Glutamatergic neuron (in vitro differentiated cells): ENCODE results near the gene ZNF554. TPM values are rescaled to one million over a fixed set of nuclear protein-coding genes. Genes with fewer than 3 reads are reported as not detected.

Source experiments
- DNase-seq: peaks from one replicate; pipeline ENCODE4 v3.0.0; 2022
- H3K27ac Mint-ChIP-seq: one replicate; pipeline ENCODE4 v1.8.0; 2020; ENCODE audit warnings: mild to moderate bottlenecking, mixed read lengths, inconsistent platforms; ENCODE audit not compliant: unreplicated experiment
- H3K27me3 Mint-ChIP-seq: one replicate; pipeline ENCODE4 v1.8.0; 2020; ENCODE audit warnings: mild to moderate bottlenecking, moderate library complexity, mixed read lengths, inconsistent platforms; ENCODE audit not compliant: unreplicated experiment
- H3K36me3 Mint-ChIP-seq: one replicate; pipeline ENCODE4 v1.8.0; 2020; ENCODE audit warnings: mild to moderate bottlenecking, mixed read lengths, inconsistent platforms; ENCODE audit not compliant: unreplicated experiment
- H3K4me1 Mint-ChIP-seq: one replicate; pipeline ENCODE4 v1.8.0; 2020; ENCODE audit warnings: mild to moderate bottlenecking, low read depth, mixed read lengths, inconsistent platforms; ENCODE audit not compliant: unreplicated experiment
- H3K4me3 Mint-ChIP-seq: one replicate; pipeline ENCODE4 v1.8.0; 2020; ENCODE audit warnings: mild to moderate bottlenecking, mixed read lengths, inconsistent platforms; ENCODE audit not compliant: unreplicated experiment
- H3K9me3 Mint-ChIP-seq: one replicate; pipeline ENCODE4 v1.8.0; 2020; ENCODE audit warnings: mild to moderate bottlenecking, moderate library complexity, mixed read lengths, inconsistent platforms; ENCODE audit not compliant: unreplicated experiment
- total RNA-seq: library from RNA; stranded (reverse); fragmentation: NEBNext Ultra II Directional; extraction: Animal tissue kit (Norgen Biotek cat#: 25700); gene quantifications from one replicate; pipeline ENCODE4 v1.2.1, GENCODE V29; 2021; ENCODE audit not compliant: unreplicated experiment
- TF ChIP-seq, protein P1 (sequence below): fragments of 200-600 bp; sonication (generic); IDR thresholded peaks from one replicate; pipeline ENCODE4 v1.5.0; 2021; ENCODE audit not compliant: partially characterized antibody, unreplicated experiment

The ZNF554 gene
- total RNA-seq, 1 donor from 2014 or later = 5.8 TPM

GRCh38 chr19:2811221-2811722 is 8.4 kb upstream of the ZNF554 start:
- no peak overlapping the region for H3K27ac Mint-ChIP-seq
- H3K4me3 Mint-ChIP-seq = no peak overlapping the region
- DNase-seq = no peak
- peaks cover 5% of the 10 kb centered on the region for H3K36me3 Mint-ChIP-seq
- TF ChIP-seq, protein P1, sequence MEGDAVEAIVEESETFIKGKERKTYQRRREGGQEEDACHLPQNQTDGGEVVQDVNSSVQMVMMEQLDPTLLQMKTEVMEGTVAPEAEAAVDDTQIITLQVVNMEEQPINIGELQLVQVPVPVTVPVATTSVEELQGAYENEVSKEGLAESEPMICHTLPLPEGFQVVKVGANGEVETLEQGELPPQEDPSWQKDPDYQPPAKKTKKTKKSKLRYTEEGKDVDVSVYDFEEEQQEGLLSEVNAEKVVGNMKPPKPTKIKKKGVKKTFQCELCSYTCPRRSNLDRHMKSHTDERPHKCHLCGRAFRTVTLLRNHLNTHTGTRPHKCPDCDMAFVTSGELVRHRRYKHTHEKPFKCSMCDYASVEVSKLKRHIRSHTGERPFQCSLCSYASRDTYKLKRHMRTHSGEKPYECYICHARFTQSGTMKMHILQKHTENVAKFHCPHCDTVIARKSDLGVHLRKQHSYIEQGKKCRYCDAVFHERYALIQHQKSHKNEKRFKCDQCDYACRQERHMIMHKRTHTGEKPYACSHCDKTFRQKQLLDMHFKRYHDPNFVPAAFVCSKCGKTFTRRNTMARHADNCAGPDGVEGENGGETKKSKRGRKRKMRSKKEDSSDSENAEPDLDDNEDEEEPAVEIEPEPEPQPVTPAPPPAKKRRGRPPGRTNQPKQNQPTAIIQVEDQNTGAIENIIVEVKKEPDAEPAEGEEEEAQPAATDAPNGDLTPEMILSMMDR = no peak
- H3K4me1 Mint-ChIP-seq = no peaks in the 10 kb centered on the region
- no peaks in the 10 kb centered on the region for H3K27me3 Mint-ChIP-seq
- H3K9me3 Mint-ChIP-seq = no peaks in the 10 kb centered on the region

GRCh38 chr19:2811735-2812413 is 7.8 kb upstream of the ZNF554 start:
- H3K27me3 Mint-ChIP-seq = no peaks in the 10 kb centered on the region
- no peaks in the 10 kb centered on the region for H3K9me3 Mint-ChIP-seq
- no peak overlapping the region for H3K27ac Mint-ChIP-seq
- H3K4me3 Mint-ChIP-seq = no peak overlapping the region
- TF ChIP-seq, protein P1 = no peak
- H3K36me3 Mint-ChIP-seq = peaks cover 5% of the 10 kb centered on the region
- DNase-seq = no peak
- H3K4me1 Mint-ChIP-seq = no peaks in the 10 kb centered on the region

GRCh38 chr19:2812414-2813234 is 7.0 kb upstream of the ZNF554 start:
- Mint-ChIP-seq H3K36me3 (peaks cover 5% of the 10 kb centered on the region), H3K27ac (no peak overlapping the region), H3K4me1 (no peaks in the 10 kb centered on the region), H3K27me3 (no peaks in the 10 kb centered on the region), H3K4me3 (no peak overlapping the region), H3K9me3 (no peaks in the 10 kb centered on the region)
- TF ChIP-seq, protein P1 = no peak
- DNase-seq = no peak

DNA sequence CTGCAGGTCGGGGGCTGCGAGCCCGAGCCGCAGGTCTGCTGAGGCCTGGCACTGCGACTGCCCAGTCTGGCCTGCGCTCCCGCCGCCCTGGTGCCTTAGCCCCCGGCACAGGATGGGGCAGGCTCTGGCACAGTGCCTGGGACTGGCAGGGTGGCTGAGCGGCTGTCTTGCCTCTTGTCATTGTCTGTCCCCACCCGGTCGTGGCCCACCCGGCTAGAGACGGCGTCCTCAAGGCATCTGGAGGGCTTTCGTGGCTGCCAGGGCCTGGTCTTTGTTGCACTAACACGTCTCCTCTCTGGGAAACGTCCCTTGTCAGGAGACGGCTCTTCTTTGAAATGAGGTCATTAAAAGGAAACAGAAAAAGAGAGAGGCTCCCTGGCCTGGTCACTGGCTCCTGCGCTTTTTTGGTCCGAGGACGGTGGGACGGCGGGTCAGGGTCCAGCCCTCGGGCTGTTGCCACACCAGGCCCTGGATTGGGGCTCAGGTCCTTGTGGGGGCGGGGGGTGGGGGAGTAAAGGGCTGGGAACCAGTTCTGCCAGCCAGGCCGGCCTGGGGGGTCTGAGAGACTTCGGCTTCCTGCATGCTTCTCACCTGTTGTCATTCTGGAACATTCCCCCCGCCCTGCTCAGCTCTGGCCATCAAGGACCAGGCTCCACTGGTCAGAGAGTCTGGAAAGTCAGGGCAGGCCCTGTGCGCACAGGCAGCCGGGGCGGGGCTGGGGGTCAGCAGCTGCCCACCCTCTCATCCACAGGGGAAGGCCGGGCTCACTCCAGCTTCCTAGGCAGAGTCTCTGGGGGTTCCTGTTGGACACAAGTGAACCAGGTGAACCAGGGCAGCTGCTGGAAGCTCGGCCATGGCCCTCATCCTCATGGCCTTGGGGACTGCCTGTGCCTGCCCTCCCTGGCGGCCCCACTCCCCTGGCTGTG is 6.2 kb upstream of the ZNF554 start:
- no peak for DNase-seq
- H3K36me3 Mint-ChIP-seq = peaks cover 5% of the 10 kb centered on the region
- no peak overlapping the region for H3K27ac Mint-ChIP-seq
- H3K27me3 Mint-ChIP-seq = no peaks in the 10 kb centered on the region
- no peaks in the 10 kb centered on the region for H3K9me3 Mint-ChIP-seq
- TF ChIP-seq, protein P1 = no peak
- no peaks in the 10 kb centered on the region for H3K4me1 Mint-ChIP-seq
- H3K4me3 Mint-ChIP-seq = no peak overlapping the region
